HFFc6 (cell line): ENCODE data around the gene DIS3. TPM values are rescaled to one million over a fixed set of nuclear protein-coding genes. Genes with fewer than 3 reads are reported as not detected.
"Not testable (repeated sequence)": the region's sequence is repeated elsewhere in the genome, so short reads cannot be mapped to it uniquely, and the experiment has no call there.

Experiments used
- DNase-seq: peaks from one replicate; pipeline ENCODE4 v3.0.0-alpha.2; 2018
- H3K27ac Mint-ChIP-seq: 2 replicates; pipeline ENCODE4 v1.8.0; 2020; ENCODE audit warnings: mild to moderate bottlenecking, mixed read lengths
- H3K27me3 Mint-ChIP-seq: 2 replicates; pipeline ENCODE4 v1.8.0; 2021; ENCODE audit warnings: mild to moderate bottlenecking, moderate library complexity, mixed read lengths; ENCODE audit not compliant: insufficient read depth
- H3K36me3 Mint-ChIP-seq: 2 replicates; pipeline ENCODE4 v1.8.0; 2021; ENCODE audit warnings: low read depth, mixed read lengths
- H3K4me1 Mint-ChIP-seq: 2 replicates; pipeline ENCODE4 v1.8.0; 2020; ENCODE audit warnings: low read depth, mixed read lengths
- H3K4me3 Mint-ChIP-seq: 2 replicates; pipeline ENCODE4 v1.8.0; 2020; ENCODE audit warnings: mild to moderate bottlenecking, moderate library complexity, mixed read lengths
- H3K9me3 Mint-ChIP-seq: 2 replicates; pipeline ENCODE4 v1.8.0; 2020; ENCODE audit warnings: mild to moderate bottlenecking, mixed read lengths
- CTCF ChIP-seq: fragments of 200-600 bp; sonication (generic); IDR thresholded peaks from 2 replicates; pipeline ENCODE4 v1.5.0; 2021; ENCODE audit warnings: antibody characterized with exemption, mild to moderate bottlenecking
- total RNA-seq, 6 experiments: library from RNA; stranded (reverse); fragmentation: NEBNext Ultra II Directional; extraction: Animal tissue kit (Norgen Biotek cat#: 25700); gene quantifications; 2 replicates in 1 of 6; 3 replicates in 5 of 6; pipeline ENCODE4 v1.2.3, GENCODE V29; 2021

DIS3 gene
- total RNA-seq, 6 experiments from 2014 or later: 30.6 to 35.6 (median 31.9) TPM

- DNase-seq: no peak
- Mint-ChIP-seq H3K27me3 (no peaks in the 10 kb centered on the region), H3K4me3 (no peak overlapping the region), H3K4me1 (no peaks in the 10 kb centered on the region), H3K36me3 (peaks cover 24% of the 10 kb centered on the region), H3K9me3 (no peaks in the 10 kb centered on the region), H3K27ac (no peak overlapping the region)
- peak; percentile 93 for TF ChIP-seq CTCF
Observed at GRCh38 chr13:72808917-72809500, 27.3 kb upstream of the DIS3 start.

- not testable (repeated sequence) for H3K9me3 Mint-ChIP-seq, H3K27ac Mint-ChIP-seq, H3K4me3 Mint-ChIP-seq, H3K4me1 Mint-ChIP-seq, DNase-seq, H3K27me3 Mint-ChIP-seq
- peaks cover 15% of the 10 kb centered on the region for H3K36me3 Mint-ChIP-seq
Observed at GRCh38 chr13:72806514-72806913, 24.8 kb upstream of the DIS3 start.

GRCh38 chr13:72805676-72806346, 24.1 kb upstream of the DIS3 start:
- no peak for DNase-seq
- Mint-ChIP-seq H3K27me3 (no peaks in the 10 kb centered on the region), H3K36me3 (peaks cover 15% of the 10 kb centered on the region), H3K4me1 (no peaks in the 10 kb centered on the region), H3K9me3 (no peaks in the 10 kb centered on the region), H3K4me3 (no peak overlapping the region), H3K27ac (no peak overlapping the region)
- no peak for TF ChIP-seq CTCF

GRCh38 chr13:72804301-72804700, 22.6 kb upstream of the DIS3 start:
- no peak for DNase-seq
- Mint-ChIP-seq H3K4me3 (no peak overlapping the region), H3K4me1 (no peaks in the 10 kb centered on the region), H3K27me3 (no peaks in the 10 kb centered on the region), H3K36me3 (peaks cover 15% of the 10 kb centered on the region), H3K27ac (no peak overlapping the region), H3K9me3 (no peaks in the 10 kb centered on the region)
- no peak for TF ChIP-seq CTCF

- no peak for DNase-seq
- Mint-ChIP-seq H3K36me3 (peaks cover 22% of the 10 kb centered on the region), H3K9me3 (no peaks in the 10 kb centered on the region), H3K4me1 (no peaks in the 10 kb centered on the region), H3K27ac (no peak overlapping the region), H3K27me3 (no peaks in the 10 kb centered on the region), H3K4me3 (no peak overlapping the region)
- no peak for TF ChIP-seq CTCF
Observed at GRCh38 chr13:72798817-72799216, 17.1 kb upstream of the DIS3 start.

GRCh38 chr13:72792640-72793039, 10.9 kb upstream of the DIS3 start:
- no peak overlapping the region for H3K27ac Mint-ChIP-seq
- no peak overlapping the region for H3K4me3 Mint-ChIP-seq

More at GRCh38 chr13:72792640-72793039, 10.9 kb upstream of the DIS3 start:
- Mint-ChIP-seq H3K27me3 (no peaks in the 10 kb centered on the region; the same call in 1 of the 2 replicates), H3K9me3 (no peaks in the 10 kb centered on the region), H3K36me3 (peaks cover 22% of the 10 kb centered on the region), H3K4me1 (no peaks in the 10 kb centered on the region)
- no peak for TF ChIP-seq CTCF
- DNase-seq: no peak
